ENCODE data around the gene BPNT1. TPM values are rescaled to one million over a fixed set of nuclear protein-coding genes. Genes with fewer than 3 reads are reported as not detected.
A peak's percentile ranks its signal among the peaks of the same experiment; 100 is the strongest.

BPNT1 gene
- total and polyA plus RNA-seq, 2 of the 8 experiments (the other 6 are each of a cell fraction or from before 2014, with no cell fraction given): 13.2 to 16.3 TPM

DNA sequence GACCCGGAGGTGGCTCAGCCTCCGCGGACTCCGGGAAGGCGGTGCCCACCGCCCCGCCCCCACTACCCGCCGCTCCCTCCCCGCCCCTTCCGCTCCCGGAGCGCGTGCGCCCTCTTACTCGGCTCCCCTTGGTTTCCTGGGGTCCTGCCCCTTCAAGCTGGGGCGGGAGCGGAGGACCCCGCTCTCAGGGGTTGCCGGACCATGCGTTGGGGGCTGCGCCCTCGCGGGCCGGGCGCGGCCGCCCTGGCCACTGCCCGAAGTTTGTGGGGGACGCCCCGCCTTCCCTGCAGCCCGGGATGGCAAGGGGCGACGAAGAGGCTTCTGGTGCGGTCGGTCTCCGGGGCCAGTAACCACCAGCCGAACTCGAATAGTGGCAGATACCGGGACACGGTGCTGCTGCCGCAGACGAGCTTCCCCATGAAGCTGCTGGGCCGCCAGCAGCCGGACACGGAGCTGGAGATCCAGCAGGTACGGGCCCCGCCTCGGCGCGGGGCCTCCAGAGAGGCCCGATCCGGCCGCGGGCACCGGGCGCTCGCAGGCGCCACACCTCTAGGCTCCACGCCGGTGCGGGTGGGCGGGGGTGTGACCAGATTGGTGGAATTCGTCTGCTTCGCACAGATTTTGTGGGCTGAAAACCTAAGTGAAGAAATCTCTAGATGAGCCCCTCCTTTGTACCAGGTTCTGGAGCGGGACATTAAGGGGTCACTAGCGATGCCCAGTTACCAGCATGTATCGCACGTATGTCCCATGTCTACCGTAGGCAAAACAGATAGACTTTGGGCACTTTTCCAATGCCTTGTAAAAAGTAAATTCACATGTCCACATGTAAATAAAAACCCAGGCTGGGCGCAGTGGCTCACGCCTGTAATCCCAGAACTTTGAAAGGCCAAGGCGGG is 4.7 kb upstream of the BPNT1 start, which contains the start of gene IARS2:
Gene IARS2, plus strand, starts transcription at position 117 of the 896 bp plus-strand sequence. Its CDS starts 85 bp downstream, at position 202.
- peak within 1 kb of the TSS; percentile 60; the same call in 1 of the 2 replicates for H2BK5ac ChIP-seq (ENCODE audit: low read depth, low read length)
- H3K4me2 ChIP-seq (ENCODE audit: insufficient read depth in 1 of 2, low read depth in 2 of 2, low read length in 2 of 2): peak within 1 kb of the TSS; percentile 75 to 77
- H3K36me3 ChIP-seq (ENCODE audit: control insufficient read depth in 2 of 4, insufficient read depth in 4 of 4, low read length in 3 of 4): peaks cover 0 to 18% (median 6%) of the 10 kb centered on the region in 4 experiments; a peak in 3 of 8 replicates
- no peak within 1 kb of the TSS for H3K14ac ChIP-seq (ENCODE audit: insufficient read length)
- no peak within 1 kb of the TSS for H2AK5ac ChIP-seq (ENCODE audit: low read depth, low read length)
- peak within 1 kb of the TSS; percentile 76 for H3K18ac ChIP-seq (ENCODE audit: extremely low read depth, low read length)
- H3K79me2 ChIP-seq (ENCODE audit: control insufficient read depth in 1 of 2, insufficient read depth in 2 of 2, low read length in 2 of 2): peaks cover 0 to 12% of the 10 kb centered on the region in 2 experiments; a peak in 2 of 4 replicates
- H3K4me3 ChIP-seq (ENCODE audit: extremely low read depth in 1 of 4, insufficient read depth in 2 of 4, low read depth in 3 of 4, low read length in 4 of 4): peak within 1 kb of the TSS; percentile 77 to 97 (median 84)
- H3K4me1 ChIP-seq (replicated peaks in 1 of 4; ENCODE audit: control insufficient read depth in 3 of 4, insufficient read depth in 4 of 4, low read length in 3 of 4): peaks cover 0 to 3% (median 0%) of the 10 kb centered on the region in 4 experiments; a peak in 2 of 7 replicates
- H3K27ac ChIP-seq (ENCODE audit: low read depth, low read length): peak within 1 kb of the TSS; percentile 9; the same call in 1 of the 2 replicates
- ChIA-PET POLR2A (ENCODE audit: partially characterized antibody) (interaction anchor here (1.0 kb wide), 1 partner anchor 30 kb away, joined by 3 read pairs; no protein-coding TSS in a partner anchor), CTCF (ENCODE audit: partially characterized antibody) (interaction anchor here (1.0 to 1.5 kb wide), 2 partner anchors 19 to 106 kb away, joined by 3 to 6 read pairs; no protein-coding TSS in a partner anchor)
- peak within 1 kb of the TSS; percentile 42 for H4K91ac ChIP-seq (replicated peaks; ENCODE audit: insufficient read length, low read length)
- peak within 1 kb of the TSS; percentile 47 for H4K8ac ChIP-seq (ENCODE audit: extremely low read depth, insufficient read depth, low read length)
- H2BK12ac ChIP-seq (ENCODE audit: low read depth, low read length): peak within 1 kb of the TSS; percentile 50; the same call in 1 of the 2 replicates
- 4% methylated on average over 53 of the region's 73 CpGs; no CpG with 5 or more reads in 1 of the 2 experiments for WGBS, 2 experiments (ENCODE audit: extremely low coverage in 1 of 2, insufficient coverage in 1 of 2, insufficient read length in 1 of 2, insufficient replicate concordance in 2 of 2, low coverage in 1 of 2, low lambda C conversion rate in 2 of 2, missing lambda C conversion rate in 1 of 2)
- H3K9ac ChIP-seq (replicated peaks in 1 of 4; ENCODE audit: extremely low read depth in 1 of 4, low read depth in 3 of 4, low read length in 3 of 4): peak within 1 kb of the TSS; percentile 66 to 73 (median 67)
- FAIRE-seq: no peak
- H2BK20ac ChIP-seq (ENCODE audit: low read length): no peak within 1 kb of the TSS
- no peaks in the 10 kb centered on the region for H3K79me1 ChIP-seq (ENCODE audit: low read depth, low read length)
- H3K56ac ChIP-seq (replicated peaks; ENCODE audit: insufficient read length, low read depth, low read length): peak within 1 kb of the TSS; percentile 82
- peak within 1 kb of the TSS; percentile 45 for H2AFZ ChIP-seq (ENCODE audit: low read length)
- no peaks in the 10 kb centered on the region for H3K27me3 ChIP-seq (replicated peaks in 1 of 4; ENCODE audit: control insufficient read depth in 3 of 4, extremely low read depth in 1 of 4, insufficient read depth in 3 of 4, low read length in 3 of 4)
- H2BK120ac ChIP-seq (replicated peaks; ENCODE audit: low read depth, low read length): no peak within 1 kb of the TSS
- H3K9me3 ChIP-seq (ENCODE audit: insufficient read depth in 2 of 2, low read depth in 1 of 2, low read length in 1 of 2): no peaks in the 10 kb centered on the region
- peak; percentile 73 to 90 for DNase-seq (ENCODE audit: low read depth in 1 of 2, low spot score in 2 of 2)
- H2BK15ac ChIP-seq (ENCODE audit: low read length): no peak within 1 kb of the TSS
- no peak within 1 kb of the TSS for H3K4ac ChIP-seq (replicated peaks; ENCODE audit: insufficient read length, low read depth, low read length)
- peak within 1 kb of the TSS; percentile 78 for H4K5ac ChIP-seq (ENCODE audit: insufficient read length, low read depth, low read length)
- peaks cover 0 to 2% of the 10 kb centered on the region in 2 experiments for H4K20me1 ChIP-seq (replicated peaks in 1 of 2; ENCODE audit: control insufficient read depth in 1 of 2, insufficient read depth in 2 of 2, low read length in 2 of 2)
- peaks cover 9% of the 10 kb centered on the region for H3K23me2 ChIP-seq (ENCODE audit: low read depth, low read length)
- H3K23ac ChIP-seq (ENCODE audit: insufficient read length): no peak within 1 kb of the TSS
- TF ChIP-seq MAFK (IDR thresholded peaks at IDR 0.05; ENCODE audit: low read depth, low read length) (no peak), TBP (IDR thresholded peaks at IDR 0.05; ENCODE audit: low read depth, low read length) (peak; percentile 44; the same call in 1 of the 2 replicates), PHF8 (conservative IDR thresholded peaks at IDR 0.05; ENCODE audit: low read depth, low read length) (peak; percentile 88), E2F6 (IDR thresholded peaks at IDR 0.05) (peak; percentile 63), SUZ12 (IDR thresholded peaks at IDR 0.05; ENCODE audit: low read length) (no peak), TAF1 (IDR thresholded peaks at IDR 0.05; ENCODE audit: low read depth, low read length) (peak; percentile 45; the same call in 1 of the 2 replicates), KDM5A (IDR thresholded peaks at IDR 0.05; ENCODE audit: low read length) (0 out of 2 replicates have a peak, but pooled peaks have one; percentile 28), SIN3A (conservative IDR thresholded peaks at IDR 0.05 in 1 of 2, IDR thresholded peaks at IDR 0.05 in 1 of 2; ENCODE audit: low read depth in 1 of 2, low read length in 2 of 2) (peak; percentile 10 to 67; a peak in 1 of 4 replicates), CHD2 (IDR thresholded peaks at IDR 0.05; ENCODE audit: low read length) (no peak)
